Progenitor cell of endocrine pancreas (in vitro differentiated cells): ENCODE data around the gene ARHGAP26. TPM values are rescaled to one million over a fixed set of nuclear protein-coding genes. Genes with fewer than 3 reads are reported as not detected.
A peak's percentile ranks its signal among the peaks of the same experiment; 100 is the strongest.

Experiments
- DNase-seq: peaks from one replicate; pipeline ENCODE4 v3.0.0; 2021; ENCODE audit warnings: low spot score; ENCODE audit not compliant: unreplicated experiment
- H3K27ac Mint-ChIP-seq: 2 replicates; pipeline ENCODE4 v1.8.0; 2021; ENCODE audit warnings: mild to moderate bottlenecking, moderate library complexity, mixed read lengths
- H3K27me3 Mint-ChIP-seq: 2 replicates; pipeline ENCODE4 v1.8.0; 2021; ENCODE audit warnings: mixed read lengths
- H3K36me3 Mint-ChIP-seq: 2 replicates; pipeline ENCODE4 v1.8.0; 2022; ENCODE audit warnings: mixed read lengths; ENCODE audit not compliant: insufficient read depth
- H3K4me1 Mint-ChIP-seq: 2 replicates; pipeline ENCODE4 v1.8.0; 2021; ENCODE audit warnings: low read depth, mixed read lengths
- H3K4me3 Mint-ChIP-seq: 2 replicates; pipeline ENCODE4 v1.8.0; 2021; ENCODE audit warnings: low read depth, mild to moderate bottlenecking, moderate library complexity, mixed read lengths
- H3K9me3 Mint-ChIP-seq: 2 replicates; pipeline ENCODE4 v1.8.0; 2021; ENCODE audit warnings: low read depth, mixed read lengths
- CTCF ChIP-seq: fragments of 200-600 bp; sonication (generic); IDR thresholded peaks from one replicate; pipeline ENCODE4 v1.5.0; 2021; ENCODE audit warnings: antibody characterized with exemption, mild to moderate bottlenecking; ENCODE audit not compliant: unreplicated experiment
- total RNA-seq: library from RNA; stranded (reverse); gene quantifications from 2 replicates; pipeline ENCODE4 v1.2.1, GENCODE V29; 2021

ARHGAP26 gene
- total RNA-seq, 1 donor from 2014 or later, result 21.3 TPM

GRCh38 chr5:143205386-143205785, 435.2 kb downstream of the ARHGAP26 start:
- Mint-ChIP-seq H3K36me3 (peaks cover 6% of the 10 kb centered on the region), H3K27ac (no peak overlapping the region), H3K4me1 (peaks cover 17% of the 10 kb centered on the region), H3K4me3 (no peak overlapping the region), H3K9me3 (peaks cover 5% of the 10 kb centered on the region), H3K27me3 (no peaks in the 10 kb centered on the region)
- no peak for DNase-seq
- TF ChIP-seq CTCF, result no peak

- no peak overlapping the region for H3K4me3 Mint-ChIP-seq
- no peak for DNase-seq
- no peak overlapping the region for H3K27ac Mint-ChIP-seq
- peaks cover 5% of the 10 kb centered on the region for H3K9me3 Mint-ChIP-seq
- H3K27me3 Mint-ChIP-seq, result no peaks in the 10 kb centered on the region
- H3K4me1 Mint-ChIP-seq, result peaks cover 17% of the 10 kb centered on the region
- TF ChIP-seq CTCF, result no peak
- H3K36me3 Mint-ChIP-seq, result peaks cover 6% of the 10 kb centered on the region
These were observed 435.7 kb downstream of the ARHGAP26 start for GRCh38 chr5:143205883-143206195.

GRCh38 chr5:143206196-143207053, 436.2 kb downstream of the ARHGAP26 start:
- Mint-ChIP-seq H3K4me3 (no peak overlapping the region), H3K36me3 (peaks cover 6% of the 10 kb centered on the region), H3K9me3 (peaks cover 5% of the 10 kb centered on the region), H3K27ac (peak overlapping the region; percentile 26), H3K27me3 (no peaks in the 10 kb centered on the region), H3K4me1 (peaks cover 17% of the 10 kb centered on the region)
- DNase-seq, result no peak
- TF ChIP-seq CTCF, result no peak

GRCh38 chr5:143207058-143207457, 436.9 kb downstream of the ARHGAP26 start:
- H3K9me3 Mint-ChIP-seq, result peaks cover 4% of the 10 kb centered on the region
- H3K27me3 Mint-ChIP-seq, result no peaks in the 10 kb centered on the region
- H3K4me1 Mint-ChIP-seq, result peaks cover 17% of the 10 kb centered on the region
- no peak overlapping the region for H3K4me3 Mint-ChIP-seq
- DNase-seq, result no peak
- H3K27ac Mint-ChIP-seq, result no peak overlapping the region
- TF ChIP-seq CTCF, result no peak
- peaks cover 6% of the 10 kb centered on the region for H3K36me3 Mint-ChIP-seq

GRCh38 chr5:143207563-143208364, 437.6 kb downstream of the ARHGAP26 start:
- peaks cover 17% of the 10 kb centered on the region for H3K4me1 Mint-ChIP-seq
- no peak overlapping the region for H3K27ac Mint-ChIP-seq
- no peaks in the 10 kb centered on the region for H3K9me3 Mint-ChIP-seq

More at GRCh38 chr5:143207563-143208364, 437.6 kb downstream of the ARHGAP26 start:
- H3K4me3 Mint-ChIP-seq, result no peak overlapping the region
- no peak for TF ChIP-seq CTCF
- H3K36me3 Mint-ChIP-seq, result peaks cover 3% of the 10 kb centered on the region
- no peaks in the 10 kb centered on the region for H3K27me3 Mint-ChIP-seq
- no peak for DNase-seq
